CD4-positive, alpha-beta T cell treated with Interleukin-10 for 1 hour (primary cell): ENCODE data around the gene AFDN.

Source experiments
- DNase-seq: peaks from one replicate; pipeline ENCODE4 v3.0.0-alpha.2; 2020

The AFDN gene

GRCh38 chr6:167820681-167821080, 6.0 kb upstream of the AFDN start:
- DNase-seq = no peak

GRCh38 chr6:167824591-167825331, 1.9 kb upstream of the AFDN start:
- DNase-seq = no peak

GRCh38 chr6:167825332-167826229, 1.1 kb upstream of the AFDN start:
- DNase-seq = peak; percentile 28

- peak; percentile 69 for DNase-seq
These were observed 348 bp upstream of the AFDN start for GRCh38 chr6:167826230-167826895.

- peak; percentile 31 for DNase-seq
These were observed 1.0 kb downstream of the AFDN start for GRCh38 chr6:167827583-167828324.

- DNase-seq = no peak
These were observed 1.7 kb downstream of the AFDN start for GRCh38 chr6:167828325-167828956.

GRCh38 chr6:167829513-167829912, 2.8 kb downstream of the AFDN start:
- DNase-seq = no peak

GRCh38 chr6:167831281-167831828, 4.6 kb downstream of the AFDN start:
- DNase-seq = no peak

- no peak for DNase-seq
These were observed 6.0 kb downstream of the AFDN start for GRCh38 chr6:167832497-167833395.

- no peak for DNase-seq
These were observed 6.7 kb downstream of the AFDN start for GRCh38 chr6:167833396-167833763.

- no peak for DNase-seq
These were observed 8.5 kb downstream of the AFDN start for GRCh38 chr6:167835260-167835659.

- no peak for DNase-seq
These were observed 10.0 kb downstream of the AFDN start for GRCh38 chr6:167836721-167837120.

- DNase-seq = no peak
These were observed 11.6 kb downstream of the AFDN start for GRCh38 chr6:167838207-167838748.

GRCh38 chr6:167839343-167839742, 12.6 kb downstream of the AFDN start:
- DNase-seq = no peak

GRCh38 chr6:167839755-167840154, 13.0 kb downstream of the AFDN start:
- DNase-seq = no peak

- no peak for DNase-seq
These were observed 13.4 kb downstream of the AFDN start for GRCh38 chr6:167840160-167840525.

GRCh38 chr6:167840526-167841179, 13.9 kb downstream of the AFDN start:
- DNase-seq = no peak

GRCh38 chr6:167841981-167842380, 15.3 kb downstream of the AFDN start:
- no peak for DNase-seq

GRCh38 chr6:167842457-167842856, 15.7 kb downstream of the AFDN start:
- DNase-seq = no peak

- no peak for DNase-seq
These were observed 16.3 kb downstream of the AFDN start for GRCh38 chr6:167843023-167843422.
